GM12878 (cell line): ENCODE measurements around the gene IFNAR1. TPM values are rescaled to one million over a fixed set of nuclear protein-coding genes. Genes with fewer than 3 reads are reported as not detected.

Source experiments
- ATF7 ChIP-seq: fragments of 450-650 bp; IDR thresholded peaks from 2 replicates; pipeline ENCODE4 v1.6.1; 2016; ENCODE audit warnings: low read depth, mild to moderate bottlenecking
- BCLAF1 ChIP-seq: fragments of 450-650 bp; IDR thresholded peaks from 2 replicates; pipeline ENCODE4 v1.6.1; 2017; ENCODE audit warnings: antibody characterized with exemption, mild to moderate bottlenecking, moderate library complexity
- CBX3 ChIP-seq: fragments of 200-600 bp; sonication (generic); IDR thresholded peaks from 2 replicates; pipeline ENCODE4 v1.6.1; 2016; ENCODE audit warnings: low read depth, borderline replicate concordance
- CHD1 ChIP-seq: IDR thresholded peaks from 2 replicates; pipeline ENCODE4 v1.6.1; 2012; ENCODE audit warnings: low read depth, low read length, improper control_type of control experiment
- DPF2 ChIP-seq: fragments of 450-650 bp; IDR thresholded peaks from 2 replicates; pipeline ENCODE4 v1.6.1; 2017; ENCODE audit warnings: mild to moderate bottlenecking
- GATAD2B ChIP-seq: fragments of 450-650 bp; conservative IDR thresholded peaks from 2 replicates; pipeline ENCODE4 v1.6.1; 2017; ENCODE audit warnings: low read depth, mild to moderate bottlenecking, moderate library complexity
- MEF2A ChIP-seq: IDR thresholded peaks from 2 replicates; pipeline ENCODE4 v1.6.1; 2011; ENCODE audit warnings: low read depth, mild to moderate bottlenecking, low read length, moderate library complexity; ENCODE audit not compliant: insufficient read depth
- MEF2B ChIP-seq: fragments of 450-650 bp; IDR thresholded peaks from 2 replicates; pipeline ENCODE4 v1.6.1; 2018; ENCODE audit warnings: mild to moderate bottlenecking, moderate library complexity; ENCODE audit not compliant: partially characterized antibody, poor library complexity, severe bottlenecking
- MTA2 ChIP-seq: fragments of 450-650 bp; IDR thresholded peaks from 2 replicates; pipeline ENCODE4 v1.6.1; 2016; ENCODE audit warnings: low read depth, mild to moderate bottlenecking, moderate library complexity
- MTA3 ChIP-seq: IDR thresholded peaks from 2 replicates; pipeline ENCODE4 v1.6.1; 2012; ENCODE audit warnings: low read length, inconsistent platforms, borderline replicate concordance
- NFIC ChIP-seq: IDR thresholded peaks from 2 replicates; pipeline ENCODE4 v1.6.1; 2012; ENCODE audit warnings: low read depth, mild to moderate bottlenecking, inconsistent platforms, low read length, moderate library complexity
- NR2F1 ChIP-seq: fragments of 450-650 bp; conservative IDR thresholded peaks from 2 replicates; pipeline ENCODE4 v1.6.1; 2017; ENCODE audit warnings: mild to moderate bottlenecking
- PAX5 ChIP-seq: IDR thresholded peaks from 2 replicates; pipeline ENCODE4 v1.6.1; 2011; ENCODE audit warnings: low read depth, low read length, borderline replicate concordance
- PBX3 ChIP-seq: IDR thresholded peaks from 2 replicates; pipeline ENCODE4 v1.6.1; 2011; ENCODE audit warnings: mild to moderate bottlenecking, low read depth, low read length, moderate library complexity; ENCODE audit not compliant: insufficient replicate concordance
- POU2F2 ChIP-seq: IDR thresholded peaks from 3 replicates; pipeline ENCODE4 v1.6.1; 2011; ENCODE audit warnings: low read depth, mild to moderate bottlenecking, low read length, borderline replicate concordance
- RAD21 ChIP-seq: IDR thresholded peaks from 2 replicates; pipeline ENCODE4 v1.6.1; 2011; ENCODE audit warnings: mild to moderate bottlenecking, low read depth, low read length, moderate library complexity; ENCODE audit not compliant: insufficient read depth
- RAD51 ChIP-seq: fragments of 450-650 bp; IDR thresholded peaks from 2 replicates; pipeline ENCODE4 v1.6.1; 2016; ENCODE audit warnings: moderate library complexity, mild to moderate bottlenecking, inconsistent platforms
- RUNX3 ChIP-seq: IDR thresholded peaks from 2 replicates; pipeline ENCODE4 v1.6.1; 2012; ENCODE audit warnings: low read length, inconsistent platforms
- SMC3 ChIP-seq: IDR thresholded peaks from 2 replicates; pipeline ENCODE4 v1.6.1; 2011; ENCODE audit warnings: low read length, improper control_type of control experiment, borderline replicate concordance
- polyA plus RNA-seq, 11 experiments: library from polyadenylated mRNA; depleted of rRNA in 4 of 11; unstranded in 6 of 11; stranded (reverse) in 5 of 11; fragments of >200 nt; fragmentation: Nextera tagmentation in 4 of 11; fragmentation: Illumina TruSeq in 1 of 11; extraction: Ambion mirVana in 4 of 11; extraction: Trizol in 1 of 11; gene quantifications; 1 replicate in 1 of 11; 2 replicates in 10 of 11; pipeline versions ENCODE4 v1.2.1 to v1.2.3, GENCODE V29; 2011 to 2016; ENCODE audit warnings: inconsistent platforms in 2 of 11, missing spikeins in 2 of 11, low read depth in 1 of 11
- total RNA-seq, 4 experiments: library from RNA; depleted of rRNA in 3 of 4; stranded (reverse); fragments of >200 nt in 3 of 4; fragmentation: Illumina TruSeq in 1 of 4; extraction: Trizol in 1 of 4; gene quantifications; 2 replicates each; pipeline versions ENCODE4 v1.2.1 to v1.2.3, GENCODE V29; 2013 to 2021

The IFNAR1 gene
- total and polyA plus RNA-seq, 10 of the 15 experiments (the other 5 are each of a cell fraction or from before 2014, with no cell fraction given): 12.0 to 62.4 (median 24.6) TPM

GRCh38 chr21:33374450-33375096 lies 49.8 kb downstream of the IFNAR1 start (continued):
- no peak for TF ChIP-seq BCLAF1
- TF ChIP-seq GATAD2B: 0 out of 2 replicates have a peak, but pooled peaks have one; percentile 46
- TF ChIP-seq ATF7: peak; percentile 19; the same call in 1 of the 2 replicates
- peak; percentile 60 for TF ChIP-seq RUNX3
- TF ChIP-seq RAD51: peak; percentile 28; the same call in 1 of the 2 replicates
- TF ChIP-seq POU2F2: peak; percentile 43; the same call in 1 of the 3 replicates
- peak; percentile 58; the same call in 1 of the 2 replicates for TF ChIP-seq MTA2
- TF ChIP-seq MEF2B: peak; percentile 82
- TF ChIP-seq DPF2: peak; percentile 61; the same call in 1 of the 2 replicates
- peak; percentile 68; the same call in 1 of the 2 replicates for TF ChIP-seq NFIC
- peak; percentile 77 for TF ChIP-seq RAD21
- no peak for TF ChIP-seq CHD1
- peak; percentile 71; the same call in 1 of the 2 replicates for TF ChIP-seq SMC3
- TF ChIP-seq MTA3: no peak
- TF ChIP-seq NR2F1: peak; percentile 89
- no peak for TF ChIP-seq CBX3
- TF ChIP-seq MEF2A: peak; percentile 69
- no peak for TF ChIP-seq PBX3
- peak; percentile 88 for TF ChIP-seq PAX5
- TF ChIP-seq, all 136 proteins: peak for 24
